Measurements from ENCODE around the gene FGGY.

FGGY gene

DNA sequence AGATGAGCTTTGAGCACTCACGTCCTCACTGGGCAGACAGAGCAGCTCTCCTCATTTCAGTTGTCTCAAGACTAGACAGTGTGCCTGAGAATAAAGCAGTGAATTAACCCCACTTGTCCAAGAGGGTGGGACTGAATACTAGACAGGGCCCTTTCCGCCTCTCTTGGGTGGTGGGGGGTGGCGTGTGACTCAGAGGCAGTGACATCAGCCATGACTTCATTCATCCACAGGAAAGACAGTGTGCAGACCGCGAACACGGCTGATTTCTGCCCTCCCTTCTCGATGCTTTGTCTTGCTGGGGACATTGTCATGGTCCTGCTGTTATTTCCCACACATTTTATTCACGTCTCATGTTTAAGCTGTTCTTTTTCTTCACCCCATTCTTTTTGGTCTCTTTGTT, 64.9 kb downstream of the FGGY start:
- H3K4me3 Mint-ChIP-seq: no peak overlapping the region
- peaks cover 9% of the 10 kb centered on the region for H3K36me3 Mint-ChIP-seq (ENCODE audit: low read depth)
- H3K4me1 Mint-ChIP-seq (ENCODE audit: low read depth): no peaks in the 10 kb centered on the region
- no peaks in the 10 kb centered on the region for H3K9me3 Mint-ChIP-seq
- H3K27ac Mint-ChIP-seq: no peak overlapping the region
- H3K27me3 Mint-ChIP-seq: no peaks in the 10 kb centered on the region

- H3K9me3 Mint-ChIP-seq: no peaks in the 10 kb centered on the region
- peaks cover 9% of the 10 kb centered on the region for H3K36me3 Mint-ChIP-seq (ENCODE audit: low read depth)
- no peak overlapping the region for H3K27ac Mint-ChIP-seq
- no peaks in the 10 kb centered on the region for H3K27me3 Mint-ChIP-seq
- H3K4me3 Mint-ChIP-seq: no peak overlapping the region
- no peaks in the 10 kb centered on the region for H3K4me1 Mint-ChIP-seq (ENCODE audit: low read depth)
These were observed 67.1 kb downstream of the FGGY start for GRCh38 chr1:59364037-59364436.

DNA sequence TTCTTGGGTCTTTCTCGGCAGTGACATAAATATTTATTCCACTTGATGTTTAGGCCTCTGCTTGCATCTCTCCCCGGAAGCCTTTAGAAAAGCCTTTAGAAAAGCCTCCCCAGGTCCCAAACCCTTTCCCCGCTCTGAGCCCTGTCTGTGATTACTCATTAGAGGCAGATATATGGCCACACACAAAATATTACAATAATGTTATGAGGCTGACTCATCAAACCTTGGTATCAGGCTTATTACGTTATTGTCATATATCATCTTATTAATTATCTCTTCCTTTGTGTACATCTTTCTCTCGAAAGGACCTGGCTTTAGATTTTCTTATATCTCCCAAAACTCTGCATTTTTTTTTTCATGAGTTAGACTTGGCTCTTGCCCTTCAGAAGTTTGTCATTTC, 69.5 kb downstream of the FGGY start:
- H3K27ac Mint-ChIP-seq: no peak overlapping the region
- peaks cover 9% of the 10 kb centered on the region for H3K36me3 Mint-ChIP-seq (ENCODE audit: low read depth)
- no peaks in the 10 kb centered on the region for H3K27me3 Mint-ChIP-seq
- H3K9me3 Mint-ChIP-seq: no peaks in the 10 kb centered on the region
- H3K4me3 Mint-ChIP-seq: no peak overlapping the region
- H3K4me1 Mint-ChIP-seq (ENCODE audit: low read depth): no peaks in the 10 kb centered on the region

GRCh38 chr1:59367301-59368007, 70.6 kb downstream of the FGGY start:
- Mint-ChIP-seq H3K4me3 (no peak overlapping the region), H3K36me3 (ENCODE audit: low read depth) (peaks cover 3% of the 10 kb centered on the region), H3K27me3 (no peaks in the 10 kb centered on the region)

DNA sequence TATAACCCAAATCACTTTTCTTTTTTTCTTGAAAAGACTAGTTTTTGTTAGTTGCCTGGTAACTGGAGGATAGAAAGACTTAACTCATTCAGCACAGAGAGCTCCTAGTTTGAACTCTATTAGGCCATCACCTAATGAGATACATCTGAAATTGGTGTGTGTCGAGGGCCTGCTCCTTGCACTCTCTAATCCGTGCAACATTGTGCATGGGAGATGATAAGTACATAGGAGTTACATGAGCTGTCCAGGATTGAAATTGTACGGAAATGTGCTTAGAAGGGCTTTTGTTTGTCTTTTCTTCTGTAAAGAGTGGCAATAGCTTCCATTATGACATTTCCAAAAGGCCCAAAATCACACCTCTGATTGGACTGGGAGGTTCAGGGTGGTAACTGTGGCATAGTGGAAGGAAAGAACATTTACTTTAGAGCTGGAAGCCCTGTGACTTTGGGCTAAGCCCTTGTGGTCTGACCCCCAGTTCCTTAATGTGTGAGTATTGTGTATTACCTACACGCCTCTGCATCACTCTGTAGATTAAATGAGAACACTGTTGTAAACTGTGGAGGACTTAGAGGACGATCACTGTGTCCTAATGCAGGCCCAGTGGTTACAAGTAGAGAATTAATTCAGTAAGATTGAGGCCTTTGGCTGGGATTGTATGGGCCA, 71.2 kb downstream of the FGGY start:
- Mint-ChIP-seq H3K36me3 (ENCODE audit: low read depth) (no peaks in the 10 kb centered on the region), H3K27me3 (no peaks in the 10 kb centered on the region), H3K4me3 (no peak overlapping the region), H3K4me1 (ENCODE audit: low read depth) (no peaks in the 10 kb centered on the region), H3K27ac (no peak overlapping the region), H3K9me3 (no peaks in the 10 kb centered on the region)

More at GRCh38 chr1:59367301-59368007, 70.6 kb downstream of the FGGY start:
- Mint-ChIP-seq H3K9me3 (no peaks in the 10 kb centered on the region), H3K27ac (no peak overlapping the region), H3K4me1 (ENCODE audit: low read depth) (no peaks in the 10 kb centered on the region)

- Mint-ChIP-seq H3K4me3 (no peak overlapping the region), H3K36me3 (ENCODE audit: low read depth) (peaks cover 27% of the 10 kb centered on the region), H3K4me1 (ENCODE audit: low read depth) (peaks cover 13% of the 10 kb centered on the region), H3K27me3 (no peaks in the 10 kb centered on the region), H3K27ac (no peak overlapping the region), H3K9me3 (peaks cover 4% of the 10 kb centered on the region)
These were observed 78.7 kb downstream of the FGGY start for GRCh38 chr1:59375321-59376220.

DNA sequence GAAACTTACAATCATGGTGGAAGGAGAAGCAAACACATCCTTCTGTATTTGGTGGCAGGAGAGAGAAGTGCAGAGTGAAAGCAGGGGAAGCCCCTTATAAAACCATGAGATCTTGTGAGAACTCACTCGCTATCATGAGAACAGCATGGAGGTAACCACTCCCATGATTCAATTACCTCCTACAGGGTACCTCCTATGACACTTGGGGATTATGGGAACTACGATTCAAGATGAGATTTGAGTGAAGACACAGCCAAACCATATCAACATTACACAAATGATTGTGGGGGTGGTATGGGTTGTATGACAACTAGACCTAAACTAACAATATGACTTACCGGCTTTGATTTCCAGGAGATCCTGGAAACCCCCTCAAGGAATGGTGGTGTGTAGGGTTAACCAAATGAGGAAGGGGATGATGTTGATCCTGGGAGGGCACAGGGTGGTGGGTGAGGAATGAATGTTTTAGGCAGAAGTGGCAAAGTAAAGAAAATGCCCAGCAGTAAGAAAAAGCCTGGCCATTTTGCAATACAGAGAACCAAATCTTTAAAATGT, 80.5 kb downstream of the FGGY start:
- peak overlapping the region; percentile 63 for H3K27ac Mint-ChIP-seq
- peaks cover 4% of the 10 kb centered on the region for H3K9me3 Mint-ChIP-seq

DNA sequence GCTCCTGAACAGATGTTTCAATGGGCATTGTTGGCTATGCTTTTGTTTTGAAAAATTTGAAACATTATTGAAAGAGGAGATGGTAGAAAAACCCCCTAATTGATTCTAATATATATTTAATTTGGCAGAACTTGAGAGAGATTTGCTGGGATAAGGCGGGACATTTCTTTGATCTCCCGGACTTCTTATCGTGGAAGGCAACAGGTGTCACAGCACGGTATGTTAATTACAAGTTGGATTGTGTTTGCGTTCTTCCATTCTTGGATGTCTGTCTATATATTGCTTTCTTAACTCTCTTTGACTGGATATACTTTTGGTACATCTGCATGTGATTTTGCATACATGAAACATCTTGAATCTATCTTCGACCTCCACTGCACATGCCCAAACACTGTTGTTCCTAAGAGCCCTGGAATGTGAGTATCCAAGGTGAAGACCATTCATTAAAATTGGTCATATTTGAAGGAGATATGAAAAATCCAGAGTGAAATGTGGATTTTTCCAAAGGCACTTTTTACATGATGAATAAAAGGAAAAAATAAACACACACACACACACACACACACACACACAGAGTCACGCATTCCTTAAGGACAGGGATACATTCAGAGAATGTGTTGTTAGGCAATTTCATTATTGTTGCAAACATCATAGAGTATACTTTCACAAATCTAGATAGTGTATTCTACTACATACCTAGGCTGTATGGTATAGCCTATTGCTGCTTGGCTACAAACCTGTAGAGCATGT, 81.9 kb downstream of the FGGY start:
- Mint-ChIP-seq H3K4me3 (no peak overlapping the region), H3K9me3 (peaks cover 4% of the 10 kb centered on the region), H3K27ac (no peak overlapping the region), H3K27me3 (no peaks in the 10 kb centered on the region), H3K4me1 (ENCODE audit: low read depth) (peaks cover 13% of the 10 kb centered on the region), H3K36me3 (ENCODE audit: low read depth) (peaks cover 32% of the 10 kb centered on the region)

More for the DNA sequence above, 80.5 kb downstream of the FGGY start:
- Mint-ChIP-seq H3K27me3 (no peaks in the 10 kb centered on the region), H3K4me3 (no peak overlapping the region), H3K36me3 (ENCODE audit: low read depth) (peaks cover 27% of the 10 kb centered on the region), H3K4me1 (ENCODE audit: low read depth) (peaks cover 13% of the 10 kb centered on the region)

DNA sequence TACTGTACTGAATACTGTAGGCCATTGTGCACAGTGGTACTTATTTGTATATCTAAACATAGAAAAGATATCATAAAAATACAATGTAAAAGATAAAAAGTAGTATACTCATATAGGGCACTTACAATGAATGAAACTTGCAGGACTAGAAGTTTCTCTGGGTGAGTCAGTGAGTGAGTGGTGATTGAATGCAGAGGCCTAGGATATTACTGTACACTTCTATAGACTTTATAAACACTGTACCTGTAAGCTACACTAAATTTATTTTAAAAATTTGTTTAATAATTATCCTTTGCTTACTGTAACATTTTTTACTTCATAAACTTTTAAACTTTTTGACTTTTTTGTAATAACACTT, 82.5 kb downstream of the FGGY start:
- Mint-ChIP-seq H3K27me3 (no peaks in the 10 kb centered on the region), H3K4me1 (ENCODE audit: low read depth) (peaks cover 16% of the 10 kb centered on the region), H3K27ac (no peak overlapping the region), H3K9me3 (peaks cover 4% of the 10 kb centered on the region), H3K4me3 (no peak overlapping the region), H3K36me3 (ENCODE audit: low read depth) (peaks cover 32% of the 10 kb centered on the region)

DNA sequence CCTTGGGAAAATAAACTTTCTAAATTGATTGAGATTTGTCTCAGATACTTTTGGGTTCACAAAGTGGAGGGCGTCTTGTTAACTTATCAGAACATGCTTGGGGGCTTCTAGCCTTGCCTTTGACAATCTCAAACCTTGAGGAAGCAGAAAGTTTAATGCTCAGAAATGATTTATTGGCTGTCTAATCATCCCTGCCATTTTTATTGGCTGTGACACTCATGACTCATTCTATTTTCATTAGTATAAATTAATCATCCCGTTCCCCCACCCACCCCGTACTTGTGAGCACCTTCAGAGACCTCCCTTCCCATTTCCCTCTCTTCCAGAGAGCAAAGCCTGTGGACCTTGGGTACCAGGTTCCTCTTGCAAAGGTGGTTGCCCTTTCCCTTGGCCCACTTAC, 87.1 kb downstream of the FGGY start:
- Mint-ChIP-seq H3K4me3 (no peak overlapping the region), H3K27me3 (no peaks in the 10 kb centered on the region), H3K27ac (no peak overlapping the region), H3K36me3 (ENCODE audit: low read depth) (peaks cover 9% of the 10 kb centered on the region), H3K9me3 (no peaks in the 10 kb centered on the region), H3K4me1 (ENCODE audit: low read depth) (peaks cover 4% of the 10 kb centered on the region)

DNA sequence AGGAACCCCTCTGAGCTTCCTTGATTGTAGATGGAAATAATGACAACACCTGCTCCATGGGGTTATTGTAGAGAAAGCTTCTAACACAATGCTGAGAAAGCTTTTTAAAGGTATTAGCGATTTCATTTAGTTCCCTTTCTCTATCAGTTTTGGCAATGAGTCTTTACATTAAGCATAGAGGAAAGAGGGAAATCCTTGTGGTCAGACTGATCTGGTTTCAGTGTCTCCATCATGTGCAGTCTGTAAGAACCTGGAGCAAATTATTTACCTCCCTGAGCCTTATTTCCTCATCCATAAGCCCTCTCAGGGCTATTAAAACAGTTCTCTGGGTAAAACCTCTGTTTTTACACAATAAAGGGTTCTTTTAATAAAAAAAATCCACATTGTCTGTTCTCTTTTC, 87.5 kb downstream of the FGGY start:
- Mint-ChIP-seq H3K4me1 (ENCODE audit: low read depth) (peaks cover 7% of the 10 kb centered on the region), H3K27me3 (no peaks in the 10 kb centered on the region), H3K9me3 (no peaks in the 10 kb centered on the region), H3K27ac (no peak overlapping the region), H3K36me3 (ENCODE audit: low read depth) (peaks cover 9% of the 10 kb centered on the region), H3K4me3 (no peak overlapping the region)

DNA sequence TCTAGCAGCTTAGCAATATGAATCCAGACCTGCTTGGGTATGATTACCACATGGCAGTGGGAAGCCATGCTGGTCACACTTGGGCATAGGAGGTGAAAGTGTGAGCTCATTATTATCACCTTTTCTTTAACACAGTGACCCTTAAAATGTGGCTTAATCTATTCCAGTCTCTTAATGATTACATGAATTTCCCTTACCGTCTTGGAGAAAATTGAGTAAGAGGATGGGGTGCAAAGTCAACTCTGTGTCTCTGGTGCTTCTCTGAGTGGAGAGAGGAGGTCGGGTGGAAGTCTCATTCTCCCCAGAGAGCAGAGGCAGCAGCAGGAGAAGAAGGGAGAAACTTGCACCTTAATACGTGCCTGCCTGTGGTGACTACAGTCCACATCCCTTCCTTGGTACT, 91.3 kb downstream of the FGGY start:
- no peaks in the 10 kb centered on the region for H3K9me3 Mint-ChIP-seq
- H3K27me3 Mint-ChIP-seq: no peaks in the 10 kb centered on the region
- H3K27ac Mint-ChIP-seq: no peak overlapping the region
- no peaks in the 10 kb centered on the region for H3K36me3 Mint-ChIP-seq (ENCODE audit: low read depth)
- no peak overlapping the region for H3K4me3 Mint-ChIP-seq
- peaks cover 32% of the 10 kb centered on the region for H3K4me1 Mint-ChIP-seq (ENCODE audit: low read depth)

- Mint-ChIP-seq H3K27me3 (no peaks in the 10 kb centered on the region), H3K36me3 (ENCODE audit: low read depth) (no peaks in the 10 kb centered on the region), H3K27ac (no peak overlapping the region), H3K4me1 (ENCODE audit: low read depth) (peaks cover 30% of the 10 kb centered on the region), H3K4me3 (no peak overlapping the region), H3K9me3 (no peaks in the 10 kb centered on the region)
These were observed 93.0 kb downstream of the FGGY start for GRCh38 chr1:59389847-59390246.

DNA sequence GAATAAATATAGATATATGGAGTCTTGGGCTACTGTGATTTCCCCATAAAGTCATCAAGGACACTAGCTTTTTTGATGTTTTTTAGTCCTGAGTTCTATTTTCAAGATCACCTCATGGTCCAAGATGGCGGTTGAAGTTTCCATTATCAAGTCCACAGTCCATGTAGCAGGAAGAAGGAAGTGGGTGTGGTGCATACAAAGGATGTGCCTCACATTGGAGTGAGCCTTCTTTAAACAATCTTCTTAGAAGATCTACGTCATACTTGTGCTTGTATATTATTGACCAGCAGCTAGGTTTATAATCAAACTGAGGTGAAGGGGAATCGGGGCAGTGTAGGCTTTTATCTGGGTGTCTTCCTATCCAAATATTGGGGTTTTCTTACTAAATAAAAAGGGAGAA, 93.4 kb downstream of the FGGY start:
- Mint-ChIP-seq H3K9me3 (no peaks in the 10 kb centered on the region), H3K27me3 (no peaks in the 10 kb centered on the region), H3K4me3 (no peak overlapping the region), H3K27ac (no peak overlapping the region), H3K36me3 (ENCODE audit: low read depth) (no peaks in the 10 kb centered on the region), H3K4me1 (ENCODE audit: low read depth) (peaks cover 31% of the 10 kb centered on the region)

Measured in stimulated activated naive CD8-positive, alpha-beta T cell treated with anti-CD3 and anti-CD28 coated beads, Interleukin-15, Interleukin-2, amounts not matched to agents 100 ng/mL and 50 ng/mL, for 24 hours (primary cell).